MCF 10A (cell line): ENCODE results near the gene PDE4D. TPM values are rescaled to one million over a fixed set of nuclear protein-coding genes. Genes with fewer than 3 reads are reported as not detected.
A peak's percentile ranks its signal among the peaks of the same experiment; 100 is the strongest.

Experiments
- BruUV-seq: library from RNA; stranded (reverse); fragments of 400-500 nt; replicated peaks from 2 replicates; lab custom pipeline; 2021; lab: Mats Ljungman, UMichigan
- CTCF ChIA-PET: fragments of 300-600 bp; sonication (Branson Sonifier 250); formaldehyde crosslinking; extraction: SDS; loops from one replicate; lab custom pipeline; 2021; ENCODE audit warnings: antibody characterized with exemption, inconsistent platforms; lab: Yijun Ruan, JAX
- POLR2A ChIA-PET: fragments of 300-600, 350-650 bp; sonication (Branson Sonifier 250); formaldehyde crosslinking; extraction: SDS; loops from one replicate; lab custom pipeline; 2020; ENCODE audit warnings: antibody characterized with exemption, inconsistent platforms; lab: Yijun Ruan, JAX
- DNase-seq: peaks from one replicate; pipeline ENCODE4 v3.0.0-alpha.2; 2018; ENCODE audit not compliant: unreplicated experiment
- H3K27ac Mint-ChIP-seq: one replicate; pipeline ENCODE4 v1.8.0; 2022; ENCODE audit warnings: mild to moderate bottlenecking, low read depth, mixed read lengths; ENCODE audit not compliant: unreplicated experiment
- H3K27me3 Mint-ChIP-seq: one replicate; pipeline ENCODE4 v1.8.0; 2022; ENCODE audit warnings: mixed read lengths; ENCODE audit not compliant: insufficient read depth, unreplicated experiment
- H3K36me3 Mint-ChIP-seq: one replicate; pipeline ENCODE4 v1.8.0; 2022; ENCODE audit warnings: mild to moderate bottlenecking, moderate library complexity, mixed read lengths; ENCODE audit not compliant: insufficient read depth, unreplicated experiment
- H3K4me1 Mint-ChIP-seq: one replicate; pipeline ENCODE4 v1.8.0; 2022; ENCODE audit warnings: mixed read lengths; ENCODE audit not compliant: insufficient read depth, unreplicated experiment
- H3K4me3 Mint-ChIP-seq: one replicate; pipeline ENCODE4 v1.8.0; 2022; ENCODE audit warnings: mild to moderate bottlenecking, moderate library complexity, mixed read lengths; ENCODE audit not compliant: unreplicated experiment
- H3K9me3 Mint-ChIP-seq: one replicate; pipeline ENCODE4 v1.8.0; 2022; ENCODE audit warnings: mixed read lengths; ENCODE audit not compliant: unreplicated experiment
- CTCF ChIP-seq: fragments of 200-600 bp; IDR thresholded peaks from one replicate; pipeline ENCODE4 v1.8.0; 2022; ENCODE audit warnings: antibody characterized with exemption, mild to moderate bottlenecking; ENCODE audit not compliant: unreplicated experiment
- intact Hi-C: fragments of 100-400 bp; cut with micrococcal nuclease; formaldehyde crosslinking; loops from 2 replicates; pipeline ENCODE4 v1.14.1; 2022
- total RNA-seq: library from RNA; stranded (reverse); gene quantifications from 2 replicates; pipeline ENCODE4 v1.2.3, GENCODE V29; 2022

The PDE4D gene
- total RNA-seq, 1 experiment from 2014 or later = 85.0 TPM

- TSS peak; percentile 92 for BruUV-seq
- peaks cover 39% of the 10 kb centered on the region for H3K4me1 Mint-ChIP-seq
- H3K9me3 Mint-ChIP-seq = no peaks in the 10 kb centered on the region
- intact Hi-C loops = loop anchor here (1.0 to 10.0 kb wide), 4 partner anchors 46 to 328 kb away; no protein-coding TSS in a partner anchor
- H3K4me3 Mint-ChIP-seq = peak overlapping the region; percentile 84
- peak; percentile 95 for DNase-seq
- TF ChIP-seq CTCF = no peak
- H3K27me3 Mint-ChIP-seq = no peaks in the 10 kb centered on the region
- CTCF ChIA-PET = interaction anchor here (0.6 to 6.4 kb wide), 8 partner anchors 11 to 140 kb away, joined by 3 to 110 read pairs (median 3); no protein-coding TSS in a partner anchor
- H3K36me3 Mint-ChIP-seq = peaks cover 6% of the 10 kb centered on the region
- H3K27ac Mint-ChIP-seq = peak overlapping the region; percentile 92
- POLR2A ChIA-PET = interaction anchor here (0.6 to 3.0 kb wide), 12 partner anchors 12 to 756 kb away, joined by 3 to 10 read pairs (median 5); no protein-coding TSS in a partner anchor
Measured at GRCh38 chr5:59036274-59036961, 857.1 kb downstream of the PDE4D start.

GRCh38 chr5:59035681-59036080 lies 857.8 kb downstream of the PDE4D start:
- peaks cover 11% of the 10 kb centered on the region for H3K36me3 Mint-ChIP-seq
- POLR2A ChIA-PET = interaction anchor here (0.7 to 3.0 kb wide), 11 partner anchors 11 to 1650 kb away, joined by 3 to 10 read pairs (median 5); no protein-coding TSS in a partner anchor
- H3K27me3 Mint-ChIP-seq = no peaks in the 10 kb centered on the region
- peak overlapping the region; percentile 84 for H3K4me3 Mint-ChIP-seq
- CTCF ChIA-PET = interaction anchor here (0.6 to 6.4 kb wide), 18 partner anchors 10 to 697 kb away, joined by 3 to 110 read pairs (median 4); no protein-coding TSS in a partner anchor
- TSS peak; percentile 27 for BruUV-seq
- no peaks in the 10 kb centered on the region for H3K9me3 Mint-ChIP-seq
- H3K4me1 Mint-ChIP-seq = peaks cover 34% of the 10 kb centered on the region
- H3K27ac Mint-ChIP-seq = peak overlapping the region; percentile 92
- intact Hi-C loops = loop anchor here (1.0 to 10.0 kb wide), 4 partner anchors 47 to 329 kb away; no protein-coding TSS in a partner anchor
- no peak for TF ChIP-seq CTCF
- DNase-seq = no peak

GRCh38 chr5:59034498-59035186 lies 858.9 kb downstream of the PDE4D start:
- H3K9me3 Mint-ChIP-seq = no peaks in the 10 kb centered on the region
- CTCF ChIA-PET = interaction anchor here (0.7 to 6.4 kb wide), 18 partner anchors 13 to 764 kb away, joined by 3 to 110 read pairs (median 4); no protein-coding TSS in a partner anchor
- H3K36me3 Mint-ChIP-seq = peaks cover 21% of the 10 kb centered on the region
- H3K4me3 Mint-ChIP-seq = peak overlapping the region; percentile 31
- POLR2A ChIA-PET = interaction anchor here (0.7 to 3.0 kb wide), 9 partner anchors 27 to 277 kb away, joined by 3 to 9 read pairs (median 3); no protein-coding TSS in a partner anchor
- TF ChIP-seq CTCF = peak; percentile 51
- H3K27me3 Mint-ChIP-seq = no peaks in the 10 kb centered on the region
- intact Hi-C loops = loop anchor here (1.0 to 10.0 kb wide), 4 partner anchors 48 to 330 kb away; no protein-coding TSS in a partner anchor
- H3K27ac Mint-ChIP-seq = peak overlapping the region; percentile 92
- peaks cover 27% of the 10 kb centered on the region for H3K4me1 Mint-ChIP-seq
- BruUV-seq = no TSS peak
- DNase-seq = peak; percentile 61
